HepG2 (cell line): ENCODE data around the gene PLEKHG2. TPM values are rescaled to one million over a fixed set of nuclear protein-coding genes. Genes with fewer than 3 reads are reported as not detected.
A peak's percentile ranks its signal among the peaks of the same experiment; 100 is the strongest.

ENCODE experiments used
- DNMT3B ChIP-seq: conservative IDR thresholded peaks from 2 replicates; pipeline ENCODE4 v1.6.1; 2016; ENCODE audit warnings: missing biosample characterization, control low read depth
- EED ChIP-seq: sonication (generic); formaldehyde crosslinking; IDR thresholded peaks from 2 replicates; pipeline ENCODE4 v1.5.0; 2020; ENCODE audit warnings: mild to moderate bottlenecking, missing genetic modification reagents
- HNRNPH1 ChIP-seq: fragments of 200-400 bp; formaldehyde crosslinking; optimal IDR thresholded peaks from 2 replicates; pipeline ENCODE3; 2017; ENCODE audit warnings: mild to moderate bottlenecking, low read depth, low read length
- HNRNPUL1 ChIP-seq: fragments of 200-400 bp; formaldehyde crosslinking; IDR thresholded peaks from 2 replicates; pipeline ENCODE4 v1.6.1; 2017; ENCODE audit warnings: low read depth, mild to moderate bottlenecking, low read length, moderate library complexity
- JUN ChIP-seq: sonication (generic); formaldehyde crosslinking; IDR thresholded peaks from 2 replicates; pipeline ENCODE4 v1.4.0; 2020; ENCODE audit warnings: mild to moderate bottlenecking, missing genetic modification reagents
- JUND ChIP-seq: sonication (generic); formaldehyde crosslinking; IDR thresholded peaks from 2 replicates; pipeline ENCODE4 v1.8.0; 2022; ENCODE audit warnings: mild to moderate bottlenecking, missing genetic modification reagents
- KLF16 ChIP-seq, 2 experiments: sonication (generic) in 1 of 2; formaldehyde crosslinking in 1 of 2; IDR thresholded peaks; 2 replicates each; pipeline versions ENCODE4 v1.6.1 to v1.8.0; 2016 to 2023; ENCODE audit warnings: missing genetic modification reagents in 2 of 2, missing compliant biosample characterization in 1 of 2
- MBD4 ChIP-seq: IDR thresholded peaks from 2 replicates; pipeline ENCODE4 v1.6.1; 2012; ENCODE audit warnings: low read length, inconsistent platforms, borderline replicate concordance
- NFYB ChIP-seq: sonication (generic); formaldehyde crosslinking; IDR thresholded peaks from 2 replicates; pipeline ENCODE4 v1.4.0; 2020; ENCODE audit warnings: missing genetic modification reagents
- NR2C2 ChIP-seq: sonication (generic); formaldehyde crosslinking; IDR thresholded peaks from 2 replicates; pipeline ENCODE4 v1.4.0; 2020; ENCODE audit warnings: missing genetic modification reagents, mild to moderate bottlenecking, moderate library complexity, borderline replicate concordance
- PHF21A ChIP-seq: sonication (generic); formaldehyde crosslinking; IDR thresholded peaks from 2 replicates; pipeline ENCODE4 v1.5.0; 2020; ENCODE audit warnings: mild to moderate bottlenecking, missing genetic modification reagents
- SIN3B ChIP-seq: fragments of 150-350 bp; IDR thresholded peaks from 2 replicates; pipeline ENCODE4 v1.6.1; 2014; ENCODE audit warnings: low read length
- SMAD3 ChIP-seq: sonication (generic); formaldehyde crosslinking; IDR thresholded peaks from 2 replicates; pipeline ENCODE4 v1.4.0; 2020; ENCODE audit warnings: missing genetic modification reagents
- TOPORS ChIP-seq: sonication (generic); formaldehyde crosslinking; IDR thresholded peaks from 2 replicates; pipeline ENCODE4 v1.8.0; 2023; ENCODE audit warnings: mild to moderate bottlenecking, missing genetic modification reagents
- ZBTB14 ChIP-seq: sonication (generic); formaldehyde crosslinking; IDR thresholded peaks from 2 replicates; pipeline ENCODE4 v1.4.0; 2020; ENCODE audit warnings: missing genetic modification reagents
- ZBTB21 ChIP-seq: sonication (generic); formaldehyde crosslinking; IDR thresholded peaks from 2 replicates; pipeline ENCODE4 v1.4.0; 2020; ENCODE audit warnings: missing genetic modification reagents
- ZC3H13 ChIP-seq: sonication (generic); formaldehyde crosslinking; IDR thresholded peaks from 2 replicates; pipeline ENCODE4 v1.8.1; 2023; ENCODE audit warnings: mild to moderate bottlenecking, missing genetic modification reagents, moderate library complexity
- ZKSCAN1 ChIP-seq: fragments of 150-350 bp; IDR thresholded peaks from 2 replicates; pipeline ENCODE4 v1.6.1; 2014; ENCODE audit warnings: low read length
- ZNF232 ChIP-seq: sonication (generic); formaldehyde crosslinking; IDR thresholded peaks from 2 replicates; pipeline ENCODE4 v1.4.0; 2020; ENCODE audit warnings: missing genetic modification reagents, borderline replicate concordance
- ZNF33B ChIP-seq: sonication (generic); formaldehyde crosslinking; IDR thresholded peaks from 2 replicates; pipeline ENCODE4 v1.5.1; 2020; ENCODE audit warnings: mild to moderate bottlenecking, missing genetic modification reagents
- ZNF383 ChIP-seq: sonication (generic); formaldehyde crosslinking; IDR thresholded peaks from 2 replicates; pipeline ENCODE4 v1.4.0; 2020; ENCODE audit warnings: missing genetic modification reagents, mild to moderate bottlenecking, borderline replicate concordance
- ZNF431 ChIP-seq: sonication (generic); formaldehyde crosslinking; IDR thresholded peaks from 2 replicates; pipeline ENCODE4 v1.9.0; 2022; ENCODE audit warnings: missing genetic modification reagents, low read depth, mild to moderate bottlenecking, borderline replicate concordance
- ZNF44 ChIP-seq: sonication (generic); formaldehyde crosslinking; IDR thresholded peaks from 2 replicates; pipeline ENCODE4 v1.5.1; 2020; ENCODE audit warnings: mild to moderate bottlenecking, missing genetic modification reagents
- ZNF567 ChIP-seq: sonication (generic); formaldehyde crosslinking; IDR thresholded peaks from 2 replicates; pipeline ENCODE4 v1.8.1; 2023; ENCODE audit warnings: mild to moderate bottlenecking, missing genetic modification reagents, borderline replicate concordance
- ZNF672 ChIP-seq: sonication (generic); formaldehyde crosslinking; IDR thresholded peaks from 2 replicates; pipeline ENCODE4 v1.8.1; 2022; ENCODE audit warnings: missing genetic modification reagents
- ZSCAN29 ChIP-seq: sonication (generic); formaldehyde crosslinking; conservative IDR thresholded peaks from 2 replicates; pipeline ENCODE4 v1.4.0; 2020; ENCODE audit warnings: mild to moderate bottlenecking, missing genetic modification reagents
- polyA plus RNA-seq, 8 experiments: library from polyadenylated mRNA; depleted of rRNA in 3 of 8; stranded (reverse) in 7 of 8; unstranded in 1 of 8; fragments of >200 nt; fragmentation: Illumina TruSeq in 4 of 8; extraction: Trizol in 4 of 8; gene quantifications; 2 replicates each; pipeline versions ENCODE4 v1.2.1 to v1.2.3, GENCODE V29; 2011 to 2016; ENCODE audit warnings: low read depth in 4 of 8, missing spikeins in 1 of 8, mixed read lengths in 1 of 8; ENCODE audit not compliant: insufficient read depth in 1 of 8
- total RNA-seq, 5 experiments: library from RNA; depleted of rRNA; stranded (reverse); fragments of >200 nt; fragmentation: Illumina TruSeq; extraction: Trizol; gene quantifications; 2 replicates each; pipeline ENCODE4 v1.2.3, GENCODE V29; 2016; ENCODE audit warnings: low read depth in 1 of 5
- TF ChIP-seq, protein P1 (sequence below): sonication (generic); formaldehyde crosslinking; conservative IDR thresholded peaks from 2 replicates; pipeline ENCODE4 v1.8.1; 2023; ENCODE audit warnings: missing genetic modification reagents
- TF ChIP-seq, protein P2 (sequence below): sonication (generic); formaldehyde crosslinking; IDR thresholded peaks from 2 replicates; pipeline ENCODE4 v1.5.0; 2020; ENCODE audit warnings: mild to moderate bottlenecking, missing genetic modification reagents

PLEKHG2 gene
- total and polyA plus RNA-seq, 2 of the 13 experiments (the other 11 are each of a cell fraction or from before 2014, with no cell fraction given), result 3.6 to 6.8 TPM

DNA sequence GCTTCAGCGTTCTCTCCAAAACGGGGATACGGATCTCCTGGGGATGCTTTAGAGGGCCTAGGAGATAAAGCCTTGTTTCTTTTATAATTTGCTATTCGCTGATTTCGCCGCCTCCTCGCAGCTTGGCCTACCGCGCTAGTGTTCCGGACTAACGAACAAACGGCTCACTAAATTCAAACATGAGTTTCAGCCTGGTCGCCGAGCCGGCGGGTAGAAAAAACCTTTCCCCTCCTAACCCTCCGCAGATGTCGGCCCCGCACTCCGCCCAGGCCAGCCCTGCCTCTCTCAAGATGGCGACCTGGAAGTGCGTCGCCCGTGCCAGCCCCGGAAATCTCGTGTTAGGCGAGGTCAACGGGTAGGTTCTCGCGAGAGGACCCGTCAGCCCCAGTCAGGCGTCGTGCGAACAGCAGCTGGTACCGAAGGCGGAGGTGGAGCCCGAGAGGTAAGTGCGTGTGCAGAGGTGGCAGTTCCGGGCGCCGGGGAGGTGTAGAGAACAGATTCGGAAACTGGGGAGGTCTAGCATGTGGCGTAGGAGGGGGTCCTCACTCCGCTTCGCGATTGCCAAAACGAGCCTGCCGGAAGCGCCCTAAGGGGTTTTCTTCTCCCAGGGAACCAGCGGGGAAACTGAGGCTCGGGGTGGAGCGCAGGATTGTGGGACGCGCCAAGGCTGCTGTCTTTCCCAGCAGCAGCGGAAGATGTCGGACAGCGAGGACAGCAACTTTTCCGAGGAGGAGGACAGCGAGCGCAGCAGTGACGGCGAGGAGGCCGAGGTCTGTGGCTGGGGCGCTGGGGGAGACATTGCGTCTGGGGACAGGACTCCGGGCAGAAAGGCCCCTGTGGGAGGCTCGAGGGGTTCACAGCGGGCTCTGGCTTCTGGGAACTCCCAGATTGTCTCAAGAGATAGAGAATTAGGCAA is 33.0 kb downstream of the PLEKHG2 start, which contains the start of gene SUPT5H (continued):
- TF ChIP-seq ZBTB21, result no peak
- TF ChIP-seq ZNF33B (CRISPR knock-in tag), result peak; percentile 89; the same call in 1 of the 2 replicates
- TF ChIP-seq EED, result no peak
- no peak for TF ChIP-seq PHF21A
- peak in 1 of 2 experiments; percentile 94; a peak in 2 of 4 replicates for TF ChIP-seq KLF16 (CRISPR knock-in tag; IDR thresholded peaks at IDR 0.05)
- no peak for TF ChIP-seq MBD4
- peak; percentile 45; the same call in 1 of the 2 replicates for TF ChIP-seq JUN
- 0 out of 2 replicates have a peak, but pooled peaks have one; percentile 60 for TF ChIP-seq ZC3H13 (CRISPR knock-in tag)
- TF ChIP-seq ZNF232 (CRISPR knock-in tag), result 0 out of 2 replicates have a peak, but pooled peaks have one; percentile 17
- TF ChIP-seq ZSCAN29, result no peak
- no peak for TF ChIP-seq ZNF431 (CRISPR knock-in tag)
- TF ChIP-seq ZNF672 (CRISPR knock-in tag), result no peak
- no peak for TF ChIP-seq ZKSCAN1
- peak; percentile 69; the same call in 1 of the 2 replicates for TF ChIP-seq ZNF567
- TF ChIP-seq ZNF44, result peak; percentile 79; the same call in 1 of the 2 replicates
- no peak for TF ChIP-seq TOPORS (CRISPR knock-in tag)
- TF ChIP-seq SMAD3 (CRISPR knock-in tag), result no peak
- TF ChIP-seq HNRNPH1, result no peak
- TF ChIP-seq, protein P1, sequence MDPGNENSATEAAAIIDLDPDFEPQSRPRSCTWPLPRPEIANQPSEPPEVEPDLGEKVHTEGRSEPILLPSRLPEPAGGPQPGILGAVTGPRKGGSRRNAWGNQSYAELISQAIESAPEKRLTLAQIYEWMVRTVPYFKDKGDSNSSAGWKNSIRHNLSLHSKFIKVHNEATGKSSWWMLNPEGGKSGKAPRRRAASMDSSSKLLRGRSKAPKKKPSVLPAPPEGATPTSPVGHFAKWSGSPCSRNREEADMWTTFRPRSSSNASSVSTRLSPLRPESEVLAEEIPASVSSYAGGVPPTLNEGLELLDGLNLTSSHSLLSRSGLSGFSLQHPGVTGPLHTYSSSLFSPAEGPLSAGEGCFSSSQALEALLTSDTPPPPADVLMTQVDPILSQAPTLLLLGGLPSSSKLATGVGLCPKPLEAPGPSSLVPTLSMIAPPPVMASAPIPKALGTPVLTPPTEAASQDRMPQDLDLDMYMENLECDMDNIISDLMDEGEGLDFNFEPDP (CRISPR knock-in tag), result no peak
- peak; percentile 61 for TF ChIP-seq NFYB (CRISPR knock-in tag)
- TF ChIP-seq ZNF383 (CRISPR knock-in tag), result no peak
- TF ChIP-seq NR2C2 (CRISPR knock-in tag), result peak; percentile 98
- TF ChIP-seq ZBTB14, result no peak
- peak; percentile 14; the same call in 1 of the 2 replicates for TF ChIP-seq JUND
- TF ChIP-seq, protein P2, sequence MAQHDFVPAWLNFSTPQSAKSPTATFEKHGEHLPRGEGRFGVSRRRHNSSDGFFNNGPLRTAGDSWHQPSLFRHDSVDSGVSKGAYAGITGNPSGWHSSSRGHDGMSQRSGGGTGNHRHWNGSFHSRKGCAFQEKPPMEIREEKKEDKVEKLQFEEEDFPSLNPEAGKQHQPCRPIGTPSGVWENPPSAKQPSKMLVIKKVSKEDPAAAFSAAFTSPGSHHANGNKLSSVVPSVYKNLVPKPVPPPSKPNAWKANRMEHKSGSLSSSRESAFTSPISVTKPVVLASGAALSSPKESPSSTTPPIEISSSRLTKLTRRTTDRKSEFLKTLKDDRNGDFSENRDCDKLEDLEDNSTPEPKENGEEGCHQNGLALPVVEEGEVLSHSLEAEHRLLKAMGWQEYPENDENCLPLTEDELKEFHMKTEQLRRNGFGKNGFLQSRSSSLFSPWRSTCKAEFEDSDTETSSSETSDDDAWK (CRISPR knock-in tag), result no peak
- TF ChIP-seq HNRNPUL1, result no peak
- TF ChIP-seq DNMT3B (CRISPR knock-in tag), result peak; percentile 38; the same call in 1 of the 2 replicates
- no peak for TF ChIP-seq SIN3B
